HepG2 (cell line): ENCODE results near the gene GTPBP6. TPM values are rescaled to one million over a fixed set of nuclear protein-coding genes. Genes with fewer than 3 reads are reported as not detected.
A peak's percentile ranks its signal among the peaks of the same experiment; 100 is the strongest.

ENCODE experiments used
- ADNP ChIP-seq: sonication (generic); formaldehyde crosslinking; IDR thresholded peaks from 2 replicates; pipeline ENCODE4 v1.4.0; 2020; ENCODE audit warnings: missing genetic modification reagents
- DMAP1 ChIP-seq: IDR thresholded peaks from 2 replicates; pipeline ENCODE4 v1.6.1; 2016
- ETV5 ChIP-seq: IDR thresholded peaks from 2 replicates; pipeline ENCODE4 v1.6.1; 2018; ENCODE audit warnings: missing biosample characterization, missing genetic modification reagents, inconsistent platforms, borderline replicate concordance
- FOXO4 ChIP-seq: sonication (generic); formaldehyde crosslinking; conservative IDR thresholded peaks from 2 replicates; pipeline ENCODE4 v1.8.1; 2023; ENCODE audit warnings: missing genetic modification reagents
- HDAC1 ChIP-seq: sonication (generic); formaldehyde crosslinking; IDR thresholded peaks from 2 replicates; pipeline ENCODE4 v1.5.1; 2020; ENCODE audit warnings: mild to moderate bottlenecking, missing genetic modification reagents
- MZF1 ChIP-seq: sonication (generic); formaldehyde crosslinking; IDR thresholded peaks from 2 replicates; pipeline ENCODE4 v1.8.1; 2023; ENCODE audit warnings: mild to moderate bottlenecking, missing genetic modification reagents, borderline replicate concordance
- NPAS2 ChIP-seq: sonication (generic); formaldehyde crosslinking; IDR thresholded peaks from 2 replicates; pipeline ENCODE4 v1.8.0; 2022; ENCODE audit warnings: mild to moderate bottlenecking, missing genetic modification reagents, borderline replicate concordance
- PAX8 ChIP-seq: sonication (generic); formaldehyde crosslinking; IDR thresholded peaks from 2 replicates; pipeline ENCODE4 v1.8.0; 2022; ENCODE audit warnings: mild to moderate bottlenecking, missing genetic modification reagents, borderline replicate concordance
- POGZ ChIP-seq: sonication (generic); formaldehyde crosslinking; IDR thresholded peaks from 2 replicates; pipeline ENCODE4 v1.4.0; 2020; ENCODE audit warnings: mild to moderate bottlenecking, missing genetic modification reagents
- POLR2A ChIP-seq, 2 experiments: IDR thresholded peaks; 2 replicates each; pipeline ENCODE4 v1.6.1; 2011; ENCODE audit warnings: low read depth in 2 of 2, low read length in 2 of 2, mild to moderate bottlenecking in 1 of 2, moderate library complexity in 1 of 2; ENCODE audit not compliant: insufficient read depth in 1 of 2
- RBM22 ChIP-seq: fragments of 200-400 bp; formaldehyde crosslinking; optimal IDR thresholded peaks from 2 replicates; pipeline ENCODE3; 2017; ENCODE audit warnings: mild to moderate bottlenecking, low read length, moderate library complexity
- RFXAP ChIP-seq: sonication (generic); formaldehyde crosslinking; IDR thresholded peaks from 2 replicates; pipeline ENCODE4 v1.4.0; 2020; ENCODE audit warnings: missing genetic modification reagents, borderline replicate concordance
- SUZ12 ChIP-seq: fragments of 150-350 bp; IDR thresholded peaks from 2 replicates; pipeline ENCODE4 v1.6.1; 2014; ENCODE audit warnings: low read depth, low read length
- TARDBP ChIP-seq: sonication (generic); formaldehyde crosslinking; IDR thresholded peaks from 2 replicates; pipeline ENCODE4 v1.8.0; 2022; ENCODE audit warnings: mild to moderate bottlenecking, missing genetic modification reagents
- TCF7 ChIP-seq: sonication (generic); IDR thresholded peaks from 2 replicates; pipeline ENCODE4 v1.6.1; 2016; ENCODE audit warnings: antibody characterized with exemption, low read depth
- U2AF1 ChIP-seq: fragments of 200-400 bp; formaldehyde crosslinking; optimal IDR thresholded peaks from 2 replicates; pipeline ENCODE3; 2017; ENCODE audit warnings: mild to moderate bottlenecking, low read depth, low read length
- ZBTB26 ChIP-seq: IDR thresholded peaks from 2 replicates; pipeline ENCODE4 v1.6.1; 2016; ENCODE audit warnings: missing compliant biosample characterization, missing genetic modification reagents, borderline replicate concordance
- ZFAT ChIP-seq: sonication (generic); formaldehyde crosslinking; conservative IDR thresholded peaks from 2 replicates; pipeline ENCODE4 v1.8.1; 2023; ENCODE audit warnings: missing genetic modification reagents, inconsistent platforms
- ZFP91 ChIP-seq: sonication (generic); formaldehyde crosslinking; IDR thresholded peaks from 2 replicates; pipeline ENCODE4 v1.9.0; 2022; ENCODE audit warnings: missing genetic modification reagents, mild to moderate bottlenecking, borderline replicate concordance
- ZMYM3 ChIP-seq: sonication (generic); formaldehyde crosslinking; IDR thresholded peaks from 2 replicates; pipeline ENCODE4 v1.5.1; 2020; ENCODE audit warnings: mild to moderate bottlenecking, missing genetic modification reagents
- ZNF138 ChIP-seq: sonication (generic); formaldehyde crosslinking; IDR thresholded peaks from 2 replicates; pipeline ENCODE4 v1.5.0; 2020; ENCODE audit warnings: mild to moderate bottlenecking, low read depth, missing genetic modification reagents
- ZNF230 ChIP-seq: sonication (generic); formaldehyde crosslinking; IDR thresholded peaks from 2 replicates; pipeline ENCODE4 v1.4.0; 2020; ENCODE audit warnings: mild to moderate bottlenecking, missing genetic modification reagents
- ZNF256 ChIP-seq: sonication (generic); formaldehyde crosslinking; conservative IDR thresholded peaks from 2 replicates; pipeline ENCODE4 v1.4.0; 2020; ENCODE audit warnings: missing genetic modification reagents
- ZNF264 ChIP-seq: sonication (generic); formaldehyde crosslinking; IDR thresholded peaks from 2 replicates; pipeline ENCODE4 v1.4.0; 2020; ENCODE audit warnings: missing genetic modification reagents
- ZNF770 ChIP-seq: sonication (generic); formaldehyde crosslinking; IDR thresholded peaks from 2 replicates; pipeline ENCODE4 v1.5.0; 2020; ENCODE audit warnings: mild to moderate bottlenecking, missing genetic modification reagents
- polyA plus RNA-seq, 8 experiments: library from polyadenylated mRNA; depleted of rRNA in 3 of 8; stranded (reverse) in 7 of 8; unstranded in 1 of 8; fragments of >200 nt; fragmentation: Illumina TruSeq in 4 of 8; extraction: Trizol in 4 of 8; gene quantifications; 2 replicates each; pipeline versions ENCODE4 v1.2.1 to v1.2.3, GENCODE V29; 2011 to 2016; ENCODE audit warnings: low read depth in 4 of 8, missing spikeins in 1 of 8, mixed read lengths in 1 of 8; ENCODE audit not compliant: insufficient read depth in 1 of 8
- total RNA-seq, 5 experiments: library from RNA; depleted of rRNA; stranded (reverse); fragments of >200 nt; fragmentation: Illumina TruSeq; extraction: Trizol; gene quantifications; 2 replicates each; pipeline ENCODE4 v1.2.3, GENCODE V29; 2016; ENCODE audit warnings: low read depth in 1 of 5

Gene GTPBP6
- total and polyA plus RNA-seq, 2 of the 13 experiments (the other 11 are each of a cell fraction or from before 2014, with no cell fraction given) = 20.2 to 39.6 TPM

- TF ChIP-seq RFXAP (CRISPR knock-in tag) (no peak), ZFAT (CRISPR knock-in tag) (no peak), TCF7 (no peak), RBM22 (no peak), NPAS2 (CRISPR knock-in tag) (no peak), ZMYM3 (CRISPR knock-in tag) (no peak), ETV5 (no peak), DMAP1 (no peak), PAX8 (CRISPR knock-in tag) (no peak), ZNF230 (CRISPR knock-in tag) (no peak), ZNF138 (CRISPR knock-in tag) (0 out of 2 replicates have a peak, but pooled peaks have one; percentile 10), ZFP91 (CRISPR knock-in tag) (peak; percentile 66; the same call in 1 of the 2 replicates), HDAC1 (CRISPR knock-in tag) (no peak), MZF1 (CRISPR knock-in tag) (no peak), POLR2A (IDR thresholded peaks at IDR 0.05; ENCODE audit: insufficient read depth in 1 of 2, low read depth in 2 of 2, low read length in 2 of 2) (no peak), TARDBP (peak; percentile 87; the same call in 1 of the 2 replicates), ZNF256 (CRISPR knock-in tag) (no peak), U2AF1 (no peak), FOXO4 (CRISPR knock-in tag) (no peak), SUZ12 (no peak), POGZ (CRISPR knock-in tag) (no peak), ZNF264 (CRISPR knock-in tag) (no peak), ZBTB26 (CRISPR knock-in tag) (no peak), ZNF770 (CRISPR knock-in tag) (no peak), ADNP (CRISPR knock-in tag) (no peak)
These were observed 5.4 kb upstream of the GTPBP6 start (continued) for GRCh38 chrX:323721-324628.
